HepG2 (cell line): Measurements from ENCODE around the gene ZNHIT1. TPM values are rescaled to one million over a fixed set of nuclear protein-coding genes. Genes with fewer than 3 reads are reported as not detected.

Experiments used
- ARNT2 ChIP-seq: sonication (generic); formaldehyde crosslinking; IDR thresholded peaks from 2 replicates; pipeline ENCODE4 v1.8.0; 2022; ENCODE audit warnings: mild to moderate bottlenecking, low read depth, missing genetic modification reagents, moderate library complexity
- CCAR2 ChIP-seq: fragments of 200-400 bp; formaldehyde crosslinking; optimal IDR thresholded peaks from 2 replicates; pipeline ENCODE3; 2018; ENCODE audit warnings: low read depth, mild to moderate bottlenecking, low read length, moderate library complexity
- DMAP1 ChIP-seq: IDR thresholded peaks from 2 replicates; pipeline ENCODE4 v1.6.1; 2016
- DRAP1 ChIP-seq: IDR thresholded peaks from 2 replicates; pipeline ENCODE4 v1.6.1; 2016; ENCODE audit warnings: missing genetic modification reagents, missing compliant biosample characterization
- FOXK2 ChIP-seq: fragments of 450-650 bp; IDR thresholded peaks from 2 replicates; pipeline ENCODE4 v1.6.1; 2016
- GTF2F1 ChIP-seq: fragments of 150-350 bp; IDR thresholded peaks from 2 replicates; pipeline ENCODE4 v1.6.1; 2014; ENCODE audit warnings: low read length
- HOXA7 ChIP-seq: sonication (generic); formaldehyde crosslinking; IDR thresholded peaks from 2 replicates; pipeline ENCODE4 v1.8.1; 2022; ENCODE audit warnings: mild to moderate bottlenecking, missing genetic modification reagents, moderate library complexity
- KDM4B ChIP-seq: sonication (generic); formaldehyde crosslinking; IDR thresholded peaks from 2 replicates; pipeline ENCODE4 v1.4.0; 2020; ENCODE audit warnings: missing genetic modification reagents
- MTF2 ChIP-seq: sonication (generic); formaldehyde crosslinking; IDR thresholded peaks from 2 replicates; pipeline ENCODE4 v1.5.0; 2020; ENCODE audit warnings: missing genetic modification reagents, borderline replicate concordance
- NCOR1 ChIP-seq: fragments of 200-600 bp; sonication (generic); IDR thresholded peaks from 2 replicates; pipeline ENCODE4 v1.7.0; 2017; ENCODE audit warnings: antibody characterized with exemption, low read length, borderline replicate concordance
- NFIB ChIP-seq: sonication (generic); formaldehyde crosslinking; IDR thresholded peaks from 2 replicates; pipeline ENCODE4 v1.9.0; 2021; ENCODE audit warnings: missing genetic modification reagents, mild to moderate bottlenecking, borderline replicate concordance
- NRL ChIP-seq: sonication (generic); formaldehyde crosslinking; IDR thresholded peaks from 2 replicates; pipeline ENCODE4 v1.5.0; 2020; ENCODE audit warnings: missing genetic modification reagents, mild to moderate bottlenecking, moderate library complexity, borderline replicate concordance
- SNAPC2 ChIP-seq: sonication (generic); formaldehyde crosslinking; IDR thresholded peaks from 2 replicates; pipeline ENCODE4 v1.8.1; 2022; ENCODE audit warnings: mild to moderate bottlenecking, missing genetic modification reagents
- SRF ChIP-seq: IDR thresholded peaks from 2 replicates; pipeline ENCODE4 v1.6.1; 2011; ENCODE audit warnings: mild to moderate bottlenecking, low read depth, low read length, moderate library complexity
- SSRP1 ChIP-seq: IDR thresholded peaks from 2 replicates; pipeline ENCODE4 v1.6.1; 2016; ENCODE audit warnings: control low read depth
- YEATS2 ChIP-seq: sonication (generic); formaldehyde crosslinking; IDR thresholded peaks from 2 replicates; pipeline ENCODE4 v1.4.0; 2020; ENCODE audit warnings: missing genetic modification reagents, borderline replicate concordance
- ZBTB20 ChIP-seq: sonication (generic); formaldehyde crosslinking; IDR thresholded peaks from 2 replicates; pipeline ENCODE4 v1.8.1; 2023; ENCODE audit warnings: missing genetic modification reagents, low read depth, mild to moderate bottlenecking, borderline replicate concordance
- ZNF121 ChIP-seq: sonication (generic); formaldehyde crosslinking; IDR thresholded peaks from 2 replicates; pipeline ENCODE4 v1.5.0; 2020; ENCODE audit warnings: mild to moderate bottlenecking, missing genetic modification reagents
- ZNF232 ChIP-seq: sonication (generic); formaldehyde crosslinking; IDR thresholded peaks from 2 replicates; pipeline ENCODE4 v1.4.0; 2020; ENCODE audit warnings: missing genetic modification reagents, borderline replicate concordance
- ZNF331 ChIP-seq: sonication (generic); formaldehyde crosslinking; IDR thresholded peaks from 2 replicates; pipeline ENCODE4 v1.4.0; 2020; ENCODE audit warnings: missing genetic modification reagents
- ZNF350 ChIP-seq: sonication (generic); formaldehyde crosslinking; IDR thresholded peaks from 2 replicates; pipeline ENCODE4 v1.4.0; 2020; ENCODE audit warnings: mild to moderate bottlenecking, low read depth, missing genetic modification reagents, borderline replicate concordance
- ZNF460 ChIP-seq: sonication (generic); formaldehyde crosslinking; IDR thresholded peaks from 2 replicates; pipeline ENCODE4 v1.5.1; 2020; ENCODE audit warnings: missing genetic modification reagents, mild to moderate bottlenecking, borderline replicate concordance
- ZNF749 ChIP-seq: sonication (generic); formaldehyde crosslinking; IDR thresholded peaks from 2 replicates; pipeline ENCODE4 v1.8.0; 2022; ENCODE audit warnings: mild to moderate bottlenecking, missing genetic modification reagents, moderate library complexity, borderline replicate concordance
- polyA plus RNA-seq, 8 experiments: library from polyadenylated mRNA; depleted of rRNA in 3 of 8; stranded (reverse) in 7 of 8; unstranded in 1 of 8; fragments of >200 nt; fragmentation: Illumina TruSeq in 4 of 8; extraction: Trizol in 4 of 8; gene quantifications; 2 replicates each; pipeline versions ENCODE4 v1.2.1 to v1.2.3, GENCODE V29; 2011 to 2016; ENCODE audit warnings: low read depth in 4 of 8, missing spikeins in 1 of 8, mixed read lengths in 1 of 8; ENCODE audit not compliant: insufficient read depth in 1 of 8
- total RNA-seq, 5 experiments: library from RNA; depleted of rRNA; stranded (reverse); fragments of >200 nt; fragmentation: Illumina TruSeq; extraction: Trizol; gene quantifications; 2 replicates each; pipeline ENCODE4 v1.2.3, GENCODE V29; 2016; ENCODE audit warnings: low read depth in 1 of 5
- TF ChIP-seq, protein P1 (sequence below): sonication (generic); formaldehyde crosslinking; IDR thresholded peaks from 2 replicates; pipeline ENCODE4 v1.9.0; 2022; ENCODE audit warnings: missing genetic modification reagents, mild to moderate bottlenecking, borderline replicate concordance
- TF ChIP-seq, protein P2 (sequence below): conservative IDR thresholded peaks from 2 replicates; pipeline ENCODE4 v1.6.1; 2018; ENCODE audit warnings: missing genetic modification reagents
- TF ChIP-seq, protein P3 (sequence below): sonication (generic); formaldehyde crosslinking; IDR thresholded peaks from 2 replicates; pipeline ENCODE4 v1.5.1; 2020; ENCODE audit warnings: missing genetic modification reagents, mild to moderate bottlenecking, borderline replicate concordance

Gene ZNHIT1
- total and polyA plus RNA-seq, 2 of the 13 experiments (the other 11 are each of a cell fraction or from before 2014, with no cell fraction given): 32.5 to 64.5 TPM

GRCh38 chr7:101244375-101245146, 26.6 kb downstream of the ZNHIT1 start, which contains the start of gene FIS1 (continued):
- TF ChIP-seq KDM4B (0 out of 2 replicates have a peak, but pooled peaks have one; percentile 70), SSRP1 (no peak), ZNF749 (no peak), YEATS2 (CRISPR knock-in tag) (peak; percentile 82; the same call in 1 of the 2 replicates), ZNF350 (peak; percentile 89), ZNF121 (peak; percentile 72), FOXK2 (peak; percentile 86), CCAR2 (peak; percentile 41), ZNF331 (CRISPR knock-in tag) (no peak), ZNF460 (no peak), ARNT2 (CRISPR knock-in tag) (peak; percentile 78; the same call in 1 of the 2 replicates), SNAPC2 (CRISPR knock-in tag) (peak; percentile 81), NFIB (no peak), MTF2 (0 out of 2 replicates have a peak, but pooled peaks have one; percentile 21), NRL (CRISPR knock-in tag) (no peak; the same call in 1 of the 2 replicates), SRF (no peak), NCOR1 (peak; percentile 15; the same call in 1 of the 2 replicates), ZBTB20 (0 out of 2 replicates have a peak, but pooled peaks have one; percentile 29), DMAP1 (CRISPR knock-in tag) (peak; percentile 71), DRAP1 (CRISPR knock-in tag) (peak; percentile 60), HOXA7 (CRISPR knock-in tag) (no peak), ZNF232 (peak; percentile 36; the same call in 1 of the 2 replicates), GTF2F1 (no peak)
- TF ChIP-seq, protein P1, sequence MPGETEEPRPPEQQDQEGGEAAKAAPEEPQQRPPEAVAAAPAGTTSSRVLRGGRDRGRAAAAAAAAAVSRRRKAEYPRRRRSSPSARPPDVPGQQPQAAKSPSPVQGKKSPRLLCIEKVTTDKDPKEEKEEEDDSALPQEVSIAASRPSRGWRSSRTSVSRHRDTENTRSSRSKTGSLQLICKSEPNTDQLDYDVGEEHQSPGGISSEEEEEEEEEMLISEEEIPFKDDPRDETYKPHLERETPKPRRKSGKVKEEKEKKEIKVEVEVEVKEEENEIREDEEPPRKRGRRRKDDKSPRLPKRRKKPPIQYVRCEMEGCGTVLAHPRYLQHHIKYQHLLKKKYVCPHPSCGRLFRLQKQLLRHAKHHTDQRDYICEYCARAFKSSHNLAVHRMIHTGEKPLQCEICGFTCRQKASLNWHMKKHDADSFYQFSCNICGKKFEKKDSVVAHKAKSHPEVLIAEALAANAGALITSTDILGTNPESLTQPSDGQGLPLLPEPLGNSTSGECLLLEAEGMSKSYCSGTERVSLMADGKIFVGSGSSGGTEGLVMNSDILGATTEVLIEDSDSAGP (CRISPR knock-in tag): peak; percentile 73
- TF ChIP-seq, protein P2, sequence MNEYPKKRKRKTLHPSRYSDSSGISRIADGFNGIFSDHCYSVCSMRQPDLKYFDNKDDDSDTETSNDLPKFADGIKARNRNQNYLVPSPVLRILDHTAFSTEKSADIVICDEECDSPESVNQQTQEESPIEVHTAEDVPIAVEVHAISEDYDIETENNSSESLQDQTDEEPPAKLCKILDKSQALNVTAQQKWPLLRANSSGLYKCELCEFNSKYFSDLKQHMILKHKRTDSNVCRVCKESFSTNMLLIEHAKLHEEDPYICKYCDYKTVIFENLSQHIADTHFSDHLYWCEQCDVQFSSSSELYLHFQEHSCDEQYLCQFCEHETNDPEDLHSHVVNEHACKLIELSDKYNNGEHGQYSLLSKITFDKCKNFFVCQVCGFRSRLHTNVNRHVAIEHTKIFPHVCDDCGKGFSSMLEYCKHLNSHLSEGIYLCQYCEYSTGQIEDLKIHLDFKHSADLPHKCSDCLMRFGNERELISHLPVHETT (CRISPR knock-in tag): peak; percentile 29; the same call in 1 of the 2 replicates
- TF ChIP-seq, protein P3, sequence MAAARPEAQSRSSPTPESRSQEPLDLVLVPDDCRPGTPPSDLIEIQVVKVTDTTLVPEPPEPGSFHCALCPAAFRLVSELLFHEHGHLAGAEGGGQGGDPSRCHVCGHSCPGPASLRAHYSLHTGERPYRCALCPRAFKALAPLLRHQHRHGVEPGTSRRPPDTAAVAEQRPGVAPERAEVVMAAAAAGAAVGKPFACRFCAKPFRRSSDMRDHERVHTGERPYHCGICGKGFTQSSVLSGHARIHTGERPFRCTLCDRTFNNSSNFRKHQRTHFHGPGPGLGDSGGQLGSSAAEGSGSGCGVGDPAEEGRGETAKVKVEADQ (CRISPR knock-in tag): 0 out of 2 replicates have a peak, but pooled peaks have one; percentile 23
